GM18517 (cell line): ENCODE results near the gene NCAPH2.
"Not testable (repeated sequence)": the region's sequence is repeated elsewhere in the genome, so short reads cannot be mapped to it uniquely, and the experiment has no call there.

ENCODE experiments used
- ATAC-seq: cut with Tn5 transposase; IDR thresholded peaks from one replicate; pipeline ENCODE4 v1.9.1; 2021; ENCODE audit warnings: mild to moderate bottlenecking, moderate library complexity; ENCODE audit not compliant: unreplicated experiment

The NCAPH2 gene

DNA sequence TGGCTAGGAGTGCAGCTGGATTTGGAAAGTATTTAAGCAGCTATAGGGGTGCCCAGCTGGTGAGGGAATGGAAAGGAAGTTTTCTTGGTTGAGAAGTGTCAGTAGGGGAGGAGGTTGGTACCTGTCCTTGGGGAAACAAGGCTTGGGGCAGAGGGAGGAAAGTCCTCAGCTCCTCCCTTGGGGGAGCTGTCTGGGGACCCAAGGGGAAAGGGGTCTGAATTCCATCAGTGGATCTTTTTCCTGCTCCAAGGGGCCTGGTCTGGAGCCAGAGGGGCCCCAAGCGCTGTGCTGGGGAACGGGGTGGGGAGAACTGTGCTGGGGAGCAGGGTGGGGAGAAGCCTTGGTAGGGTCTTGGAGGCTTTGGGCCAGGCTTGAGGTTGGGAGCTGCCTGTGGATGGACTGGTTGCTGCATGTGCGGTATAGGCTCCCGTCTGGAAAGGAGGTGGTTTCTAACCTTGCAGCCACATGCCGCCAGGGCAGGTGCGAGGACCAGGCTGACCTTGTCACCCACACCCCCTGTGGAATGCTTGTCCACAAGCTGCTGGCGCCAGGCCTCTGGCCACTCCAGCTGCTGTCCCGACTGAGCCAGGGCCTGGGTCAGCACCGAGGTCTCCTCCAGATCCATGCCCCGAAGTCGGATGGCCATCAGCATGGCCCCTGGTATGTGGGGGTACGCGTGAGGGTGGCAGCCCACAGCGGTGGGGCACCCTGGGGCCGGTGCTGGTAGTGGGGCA lies 20.8 kb downstream of the NCAPH2 start:
- no peak for ATAC-seq

DNA sequence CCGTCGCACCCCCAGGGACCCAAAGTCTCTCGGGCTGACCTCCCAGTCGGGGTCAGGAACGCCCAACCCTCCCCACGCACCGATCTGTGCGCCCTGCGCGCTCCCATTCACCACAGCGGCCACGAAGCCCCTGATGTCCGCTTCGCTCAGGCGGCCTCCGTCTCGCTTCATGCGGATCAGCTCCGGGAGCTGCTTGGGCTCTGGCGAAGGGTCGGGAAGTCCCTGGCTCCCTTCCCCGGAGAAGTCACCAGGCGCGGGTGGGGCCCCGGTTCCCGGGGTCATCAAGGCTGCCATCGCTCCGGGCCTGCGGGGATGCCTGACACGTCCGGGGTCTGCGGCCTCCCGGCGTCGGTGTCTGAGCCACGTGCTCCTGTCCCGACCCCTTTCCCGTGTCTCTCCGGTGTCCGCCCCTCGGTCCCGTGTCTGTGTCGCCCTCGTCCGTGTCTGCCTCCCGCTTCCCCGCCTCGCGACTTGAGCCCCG lies 21.4 kb downstream of the NCAPH2 start:
- ATAC-seq, result no peak

- ATAC-seq, result peak; percentile 22
These were observed 22.0 kb downstream of the NCAPH2 start, which contains the start of gene TYMP for GRCh38 chr22:50529897-50530579. Gene TYMP (minus strand): TSS chr22:50530012. CDS start chr22:50529709, 303 bp downstream.

GRCh38 chr22:50530580-50530876 lies 22.5 kb downstream of the NCAPH2 start:
- ATAC-seq, result no peak

DNA sequence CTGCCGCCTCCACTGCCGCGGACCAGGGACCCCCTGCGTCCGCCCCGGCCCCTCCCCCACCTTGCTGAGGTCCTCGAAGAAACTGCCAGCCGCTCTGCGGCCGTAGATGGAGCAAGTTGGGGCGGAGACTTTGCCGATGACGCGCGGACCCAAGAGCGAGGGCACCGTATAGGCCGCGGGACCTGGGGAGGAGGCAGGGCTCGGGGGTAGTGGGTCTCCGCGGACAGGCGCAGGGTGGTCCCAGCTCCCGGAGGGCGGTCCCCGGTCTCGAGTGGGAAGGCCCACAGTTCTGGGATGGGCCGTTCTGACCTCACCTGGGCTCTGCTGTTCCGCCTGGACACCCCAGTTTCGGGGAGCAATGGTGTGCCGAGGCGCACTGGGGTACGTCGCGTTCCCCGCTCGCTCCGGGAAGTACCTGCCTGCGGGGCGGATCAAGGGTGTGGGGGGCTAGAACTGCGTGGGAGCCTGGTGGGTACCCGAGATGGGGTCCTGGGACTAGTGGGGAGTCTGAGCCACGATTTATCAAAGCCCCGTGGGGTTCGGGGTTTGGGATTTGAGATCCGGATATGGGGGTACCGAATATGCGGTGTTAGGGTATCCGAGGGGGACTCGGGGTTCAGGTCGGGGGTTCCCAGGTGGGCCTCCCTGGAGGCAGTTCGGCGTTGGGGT lies 23.0 kb downstream of the NCAPH2 start:
- no peak for ATAC-seq

- no peak for ATAC-seq
These were observed 23.5 kb downstream of the NCAPH2 start for GRCh38 chr22:50531546-50531961.

DNA sequence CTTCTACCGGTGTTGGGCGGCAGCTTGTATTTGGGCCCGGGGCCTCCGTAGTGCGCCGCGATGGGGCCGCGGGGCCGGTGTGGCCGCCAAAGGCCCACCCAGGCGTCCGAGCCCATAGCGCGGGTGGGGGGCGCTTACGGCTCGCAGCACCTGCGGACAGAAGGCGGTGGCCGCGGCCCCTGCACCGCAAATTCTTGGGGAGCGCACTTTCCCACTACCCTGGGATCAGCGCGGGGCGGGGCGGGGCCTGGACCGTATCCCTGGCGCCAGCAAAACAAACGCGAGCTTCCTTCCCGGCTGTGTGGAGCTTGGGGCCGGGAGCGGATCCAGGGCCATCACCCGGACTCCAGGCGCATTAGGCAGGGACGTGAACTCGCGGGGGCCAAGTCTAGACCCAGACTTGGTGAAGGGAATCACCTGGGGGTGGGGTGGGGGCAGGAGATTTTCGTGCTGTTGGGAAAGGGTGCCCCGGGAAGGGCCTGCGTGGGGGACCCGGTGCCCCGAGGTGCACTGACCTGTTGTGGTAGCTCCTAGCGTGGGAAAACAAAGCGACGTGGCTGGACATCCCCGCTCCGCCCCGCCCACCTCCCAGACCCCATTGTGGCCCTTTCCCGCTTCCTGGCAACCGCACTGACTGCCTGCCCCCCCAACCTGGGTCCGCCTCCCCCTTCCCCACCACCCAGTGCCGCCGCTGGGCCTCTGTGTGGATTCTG lies 24.1 kb downstream of the NCAPH2 start:
- ATAC-seq, result no peak

- ATAC-seq, result no peak
These were observed 25.1 kb downstream of the NCAPH2 start for GRCh38 chr22:50532824-50533796.

- not testable (repeated sequence) for ATAC-seq
These were observed 26.1 kb downstream of the NCAPH2 start for GRCh38 chr22:50533856-50534711.

- ATAC-seq, result no peak
These were observed 27.1 kb downstream of the NCAPH2 start for GRCh38 chr22:50535113-50535512.

GRCh38 chr22:50536226-50536625 lies 28.2 kb downstream of the NCAPH2 start:
- ATAC-seq, result no peak

- ATAC-seq, result no peak
These were observed 29.7 kb downstream of the NCAPH2 start for GRCh38 chr22:50537765-50538164.

DNA sequence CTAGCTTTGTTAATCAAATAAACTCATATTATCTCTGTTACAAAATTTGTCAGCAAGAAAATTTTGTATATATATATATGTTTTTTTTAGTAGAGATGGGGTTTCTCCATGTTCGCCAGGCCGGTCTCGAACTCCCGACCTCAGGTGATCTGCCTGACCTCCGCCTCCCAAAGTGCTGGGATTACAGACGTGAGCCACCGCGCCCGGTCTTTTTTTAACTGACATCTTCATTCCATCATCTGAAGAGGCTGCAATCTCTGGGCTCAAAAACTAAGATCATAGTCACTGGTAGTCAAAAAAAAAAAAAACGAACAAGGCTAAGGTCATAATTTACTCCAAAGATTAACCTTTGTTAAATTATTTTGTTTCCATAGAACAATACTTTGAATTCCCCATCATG lies 32.4 kb downstream of the NCAPH2 start:
- ATAC-seq, result no peak

GRCh38 chr22:50541667-50542026 lies 33.6 kb downstream of the NCAPH2 start:
- ATAC-seq, result not testable (repeated sequence)

- ATAC-seq, result no peak
These were observed 34.4 kb downstream of the NCAPH2 start for GRCh38 chr22:50542416-50542927.

GRCh38 chr22:50544078-50544745 lies 36.2 kb downstream of the NCAPH2 start:
- no peak for ATAC-seq

DNA sequence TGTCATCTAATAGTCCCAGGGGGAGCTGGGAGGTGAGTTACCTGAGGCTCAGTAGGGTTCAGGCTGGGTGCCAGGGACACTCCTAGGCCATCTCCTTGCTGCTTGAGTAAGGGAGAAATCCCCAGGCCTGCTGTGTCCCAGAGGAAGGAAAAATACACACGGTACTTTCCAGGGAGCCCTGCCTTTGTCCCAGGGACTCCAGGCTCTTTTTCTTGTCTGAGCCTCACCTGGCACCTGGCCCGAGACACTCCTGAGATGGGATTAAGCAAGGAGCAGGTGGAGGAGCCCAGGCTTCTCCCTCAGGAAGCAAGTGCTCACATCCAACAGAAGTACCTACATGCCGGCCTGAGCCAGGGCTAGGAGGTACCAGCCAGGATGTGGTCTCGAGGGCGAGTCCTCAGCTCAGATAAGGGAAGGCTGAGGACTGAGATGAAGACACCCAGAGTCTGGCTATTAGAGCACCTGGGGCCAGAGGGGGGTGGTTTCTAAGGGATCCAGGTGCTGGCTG lies 36.8 kb downstream of the NCAPH2 start:
- ATAC-seq, result no peak
